ENCODE measurements around the gene THADA.
"Not testable (repeated sequence)": the region's sequence is repeated elsewhere in the genome, so short reads cannot be mapped to it uniquely, and the experiment has no call there.

The THADA gene

DNA sequence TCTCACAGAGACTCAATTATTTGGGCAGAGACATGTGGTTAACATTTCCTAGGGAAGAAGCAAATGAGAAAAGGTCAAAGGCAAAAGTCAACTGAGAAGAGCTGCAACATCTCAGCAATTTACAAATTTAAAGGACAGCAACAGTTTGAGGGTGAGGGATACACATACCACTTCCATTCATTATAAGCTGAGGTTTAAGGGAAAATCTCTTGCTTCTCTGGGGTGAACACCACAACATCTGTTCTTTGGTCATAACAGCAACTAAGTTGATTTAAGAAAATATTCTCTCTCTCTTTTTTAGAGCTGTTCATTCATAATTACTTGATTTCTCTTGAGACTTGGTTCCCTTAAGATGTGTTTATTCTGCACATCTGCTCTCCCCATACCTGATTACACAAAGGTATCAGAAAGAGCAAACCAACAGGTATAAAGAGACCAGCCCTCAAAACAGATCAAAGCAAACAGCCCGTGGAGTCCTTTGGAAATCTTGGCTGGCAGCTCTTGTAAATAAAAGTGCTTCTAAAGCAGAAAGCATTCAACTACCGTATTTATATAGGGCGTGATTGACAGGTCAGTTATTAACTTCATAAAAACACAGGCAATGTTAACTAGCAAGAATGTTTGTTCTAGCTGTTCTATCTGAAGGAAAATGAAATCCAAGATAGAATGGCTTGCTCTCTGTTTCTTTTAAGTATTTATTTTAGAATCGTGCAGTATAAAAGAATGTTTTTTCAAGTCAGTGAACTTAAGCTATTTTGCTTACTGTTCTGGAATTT lies 132.8 kb downstream of the THADA start:
- no peak for DNase-seq (ENCODE audit: low read depth in 3 of 3)

GRCh38 chr2:43461453-43462073 lies 134.3 kb downstream of the THADA start:
- DNase-seq (ENCODE audit: low read depth in 3 of 3) = no peak

GRCh38 chr2:43460611-43461365 lies 135.1 kb downstream of the THADA start:
- DNase-seq (ENCODE audit: low read depth in 3 of 3) = no peak

DNA sequence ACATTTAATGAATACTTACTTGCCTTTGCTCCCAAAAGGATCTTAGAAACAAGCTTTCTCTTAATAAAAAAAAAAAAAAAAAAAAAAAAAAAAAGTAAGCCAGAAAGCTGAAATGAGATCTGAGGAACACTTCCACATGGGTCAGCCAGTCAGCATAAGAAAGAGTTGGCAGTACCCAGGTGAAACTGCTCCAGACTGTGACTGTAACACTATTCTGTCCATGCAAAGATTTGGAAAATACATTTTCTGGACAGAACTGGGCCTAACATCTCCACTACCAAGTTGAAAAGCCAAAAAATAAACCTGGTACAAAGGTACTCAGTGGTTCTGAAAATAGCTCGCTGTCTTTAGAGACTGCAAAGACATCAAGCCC lies 135.7 kb downstream of the THADA start:
- DNase-seq (ENCODE audit: low read depth in 3 of 3) = no peak

GRCh38 chr2:43459446-43460173 lies 136.2 kb downstream of the THADA start:
- DNase-seq (ENCODE audit: low read depth in 3 of 3) = no peak

- DNase-seq (ENCODE audit: low read depth in 3 of 3) = no peak
Measured at GRCh38 chr2:43458014-43458628, 137.7 kb downstream of the THADA start.

- no peak for DNase-seq (ENCODE audit: low read depth in 3 of 3)
Measured at GRCh38 chr2:43455731-43456642, 139.9 kb downstream of the THADA start.

- DNase-seq (ENCODE audit: low read depth in 3 of 3) = no peak
Measured at GRCh38 chr2:43455296-43455695, 140.5 kb downstream of the THADA start.

DNA sequence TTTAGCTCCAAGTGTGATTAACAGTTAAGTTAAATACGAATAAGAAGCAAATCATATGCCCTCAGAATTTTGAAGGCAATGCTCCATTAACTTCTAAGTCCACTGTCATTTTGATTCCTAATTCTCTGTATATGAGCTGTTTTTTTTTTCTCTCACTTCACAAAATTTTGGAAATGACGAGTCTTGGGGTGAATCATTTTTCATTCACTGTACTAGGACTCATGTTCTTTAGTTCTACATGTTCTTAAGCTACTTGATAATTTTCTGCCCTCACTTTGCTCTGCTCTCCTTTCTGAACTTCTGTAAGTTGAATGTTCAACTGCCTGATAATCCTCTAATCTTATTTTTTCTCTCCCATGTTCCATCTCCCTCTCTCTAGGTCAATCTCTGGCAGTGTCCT lies 141.0 kb downstream of the THADA start:
- DNase-seq (ENCODE audit: low read depth in 3 of 3) = no peak

GRCh38 chr2:43453179-43454170 lies 142.4 kb downstream of the THADA start:
- no peak for DNase-seq (ENCODE audit: low read depth in 3 of 3)

DNA sequence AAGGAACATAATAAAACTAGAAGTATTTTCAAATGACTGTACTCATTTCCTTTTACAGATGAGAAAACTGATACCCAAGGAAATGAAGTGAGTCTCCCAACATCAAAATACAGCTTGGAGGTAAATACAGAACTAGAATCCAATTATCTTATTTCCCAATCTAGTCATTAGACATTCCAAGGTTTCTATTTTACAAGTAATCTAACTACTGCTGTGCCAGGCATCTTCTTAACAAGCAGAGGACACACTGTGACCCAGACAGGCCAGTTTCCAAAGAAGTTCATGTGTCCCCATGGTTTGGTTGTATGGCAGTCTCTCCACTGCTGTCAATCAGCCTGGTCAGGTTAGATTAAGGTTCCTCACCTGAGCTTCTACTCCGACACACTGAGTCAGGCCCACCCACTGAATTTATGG lies 143.5 kb downstream of the THADA start:
- DNase-seq (ENCODE audit: low read depth in 3 of 3) = no peak

DNA sequence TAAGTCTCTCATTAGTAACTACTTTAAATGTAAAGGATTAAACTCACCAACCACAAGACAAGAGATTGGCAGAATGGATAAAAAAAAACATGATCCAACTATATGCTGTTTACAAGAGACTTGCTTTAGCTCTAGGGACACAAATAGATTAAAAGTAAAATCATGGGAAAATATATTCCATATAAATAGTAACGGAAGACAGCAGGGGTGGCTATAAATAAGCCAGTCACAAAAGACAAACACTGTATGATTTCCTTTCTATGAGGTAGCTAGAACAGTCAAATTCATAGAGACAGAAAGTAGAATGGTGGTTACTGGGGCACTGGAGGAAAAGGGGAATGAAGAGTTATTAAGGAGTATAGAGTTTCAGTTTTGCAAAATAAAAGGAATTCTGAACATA lies 145.2 kb downstream of the THADA start:
- no peak for DNase-seq (ENCODE audit: low read depth in 3 of 3)

DNA sequence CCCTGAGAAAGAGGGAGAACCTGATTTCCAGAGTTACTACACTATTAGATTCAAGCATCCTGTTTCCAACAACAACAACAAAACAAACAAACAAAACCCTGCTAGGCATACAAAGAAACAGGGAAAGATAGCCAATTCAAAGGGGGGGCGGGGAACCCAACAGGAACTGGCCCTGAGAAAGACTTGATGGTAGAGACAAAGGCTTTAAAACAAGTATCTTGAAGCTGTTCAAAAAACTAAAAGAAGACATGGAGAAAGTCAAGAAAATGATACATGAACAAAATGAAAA lies 147.1 kb downstream of the THADA start:
- no peak for DNase-seq (ENCODE audit: low read depth in 3 of 3)

DNA sequence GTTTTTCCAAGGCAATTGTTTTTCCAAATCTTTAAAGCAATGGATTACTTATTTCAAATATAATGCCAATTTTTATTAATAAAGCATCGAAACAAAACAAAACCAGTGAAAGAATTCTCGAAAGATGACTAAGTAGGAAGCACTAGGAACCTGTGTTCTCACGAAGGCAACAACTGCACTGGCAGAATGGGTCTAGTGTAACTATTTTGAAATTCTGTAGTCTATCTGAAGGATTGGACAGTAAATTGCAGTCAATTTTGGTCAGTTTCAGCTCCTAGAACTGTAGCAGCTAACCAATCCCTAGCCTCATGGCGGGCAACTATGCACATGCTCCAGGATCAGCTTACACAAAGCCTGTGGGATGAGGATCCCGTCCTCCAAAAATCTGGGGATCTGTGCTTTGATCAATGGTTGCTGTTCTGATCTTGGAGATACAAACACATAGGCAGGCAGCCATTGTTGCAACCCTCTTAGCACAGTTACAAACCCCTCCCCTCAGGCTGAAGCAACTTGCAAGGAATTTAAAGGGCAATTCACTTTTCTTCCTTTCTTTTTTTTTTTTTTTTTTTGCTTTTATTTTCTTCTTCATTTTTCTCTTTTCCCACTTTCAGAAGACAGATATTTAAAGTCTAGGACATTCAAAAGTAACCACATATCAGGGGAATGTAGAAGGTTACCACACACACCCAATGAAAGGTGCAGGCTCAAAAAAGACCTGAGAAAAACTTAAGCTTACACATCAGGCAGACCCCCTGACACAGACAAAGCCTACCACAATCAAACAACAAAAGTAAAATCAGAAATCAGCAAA lies 147.6 kb downstream of the THADA start:
- no peak for DNase-seq (ENCODE audit: low read depth in 3 of 3)

DNA sequence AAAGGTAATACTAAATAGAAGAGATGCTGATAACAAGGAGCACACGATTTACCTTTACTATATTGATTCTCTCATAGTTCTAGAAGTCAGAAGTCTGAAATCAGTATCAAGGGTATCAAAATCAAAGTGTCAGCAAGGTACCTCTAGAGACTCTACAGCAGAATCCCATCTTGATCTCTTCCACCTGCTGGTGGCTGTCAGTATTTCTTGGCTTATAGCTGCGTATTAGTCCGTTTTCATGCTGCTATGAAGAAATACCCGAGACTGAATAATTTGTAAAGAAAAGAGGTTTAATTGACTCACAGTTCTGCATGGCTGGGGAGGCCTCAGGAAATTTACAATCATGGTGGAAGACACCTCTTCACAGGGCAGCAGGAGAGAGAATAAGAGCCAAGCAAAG lies 149.1 kb downstream of the THADA start:
- DNase-seq (ENCODE audit: low read depth in 3 of 3) = not testable (repeated sequence)

- no peak for DNase-seq (ENCODE audit: low read depth in 3 of 3)
Measured at GRCh38 chr2:43445781-43446180, 150.1 kb downstream of the THADA start.

GRCh38 chr2:43444989-43445645 lies 150.7 kb downstream of the THADA start:
- no peak for DNase-seq (ENCODE audit: low read depth in 3 of 3)

- DNase-seq (ENCODE audit: low read depth in 3 of 3) = no peak
Measured at GRCh38 chr2:43443282-43443681, 152.6 kb downstream of the THADA start.

All from stimulated activated CD4-positive, alpha-beta T cell treated with anti-CD3 and anti-CD28 coated beads, TNF-alpha, amount 100 ng/mL, for 4 hours (primary cell).